ENCODE results near the gene FYTTD1. TPM values are rescaled to one million over a fixed set of nuclear protein-coding genes. Genes with fewer than 3 reads are reported as not detected.

The FYTTD1 gene
- polyA plus RNA-seq, 4 donors: 85.5 to 103 (median 99.3) TPM

GRCh38 chr3:197790033-197790432 is 40.4 kb downstream of the FYTTD1 start:
- DNase-seq (ENCODE audit: low read depth in 4 of 4, low spot score in 2 of 4): no peak

- DNase-seq (ENCODE audit: low read depth in 4 of 4, low spot score in 2 of 4): peak; percentile 74 to 85 (median 77)
These were observed 41.6 kb downstream of the FYTTD1 start, which contains the start of gene LRCH3 for GRCh38 chr3:197791113-197791891. Gene LRCH3 (plus strand): TSS chr3:197791254. CDS start chr3:197791279, 25 bp downstream.

GRCh38 chr3:197791892-197792647 is 42.4 kb downstream of the FYTTD1 start:
- DNase-seq (ENCODE audit: low read depth in 4 of 4, low spot score in 2 of 4): peak; percentile 11 to 53 (median 36)

GRCh38 chr3:197793247-197793646 is 43.6 kb downstream of the FYTTD1 start:
- no peak for DNase-seq (ENCODE audit: low read depth in 4 of 4, low spot score in 2 of 4)

- DNase-seq (ENCODE audit: low read depth in 4 of 4, low spot score in 2 of 4): no peak
These were observed 44.4 kb downstream of the FYTTD1 start for GRCh38 chr3:197794115-197794514.

GRCh38 chr3:197795200-197795599 is 45.5 kb downstream of the FYTTD1 start:
- DNase-seq (ENCODE audit: low read depth in 4 of 4, low spot score in 2 of 4): no peak

- DNase-seq (ENCODE audit: low read depth in 4 of 4, low spot score in 2 of 4): no peak
These were observed 46.4 kb downstream of the FYTTD1 start for GRCh38 chr3:197796087-197796486.

GRCh38 chr3:197798863-197799262 is 49.2 kb downstream of the FYTTD1 start:
- DNase-seq (ENCODE audit: low read depth in 4 of 4, low spot score in 2 of 4): no peak

- no peak for DNase-seq (ENCODE audit: low read depth in 4 of 4, low spot score in 2 of 4)
These were observed 50.7 kb downstream of the FYTTD1 start for GRCh38 chr3:197800379-197800778.

- no peak for DNase-seq (ENCODE audit: low read depth in 4 of 4, low spot score in 2 of 4)
These were observed 52.5 kb downstream of the FYTTD1 start for GRCh38 chr3:197801891-197802778.

- DNase-seq (ENCODE audit: low read depth in 4 of 4, low spot score in 2 of 4): no peak
These were observed 53.2 kb downstream of the FYTTD1 start for GRCh38 chr3:197802779-197803459.

- no peak for DNase-seq (ENCODE audit: low read depth in 4 of 4, low spot score in 2 of 4)
These were observed 54.8 kb downstream of the FYTTD1 start for GRCh38 chr3:197804511-197804910.

GRCh38 chr3:197807969-197808587 is 58.4 kb downstream of the FYTTD1 start:
- no peak for DNase-seq (ENCODE audit: low read depth in 4 of 4, low spot score in 2 of 4)

- DNase-seq (ENCODE audit: low read depth in 4 of 4, low spot score in 2 of 4): no peak
These were observed 59.8 kb downstream of the FYTTD1 start for GRCh38 chr3:197809356-197810020.

GRCh38 chr3:197810901-197811300 is 61.2 kb downstream of the FYTTD1 start:
- DNase-seq (ENCODE audit: low read depth in 4 of 4, low spot score in 2 of 4): no peak

GRCh38 chr3:197811343-197811742 is 61.7 kb downstream of the FYTTD1 start:
- DNase-seq (ENCODE audit: low read depth in 4 of 4, low spot score in 2 of 4): no peak

GRCh38 chr3:197814372-197814771 is 64.7 kb downstream of the FYTTD1 start:
- DNase-seq (ENCODE audit: low read depth in 4 of 4, low spot score in 2 of 4): no peak

GRCh38 chr3:197820550-197821335 is 71.1 kb downstream of the FYTTD1 start:
- no peak for DNase-seq (ENCODE audit: low read depth in 4 of 4, low spot score in 2 of 4)
